NB4 (cell line): ENCODE results near the gene ART4.

Experiments used
- DNase-seq: peaks from one replicate; pipeline ENCODE4 v3.0.0; 2010; ENCODE audit warnings: low read depth
- H3K4me3 ChIP-seq: one replicate; pipeline ENCODE4 v1.5.1; 2011; ENCODE audit warnings: mild to moderate bottlenecking, low read depth, low read length, moderate library complexity
- MAX ChIP-seq: IDR thresholded peaks from 2 replicates; pipeline ENCODE4 v1.6.1; 2011; ENCODE audit warnings: low read depth, low read length
- MYC ChIP-seq: IDR thresholded peaks from 2 replicates; pipeline ENCODE4 v1.6.1; 2011; ENCODE audit warnings: low read depth, low read length
- POLR2A ChIP-seq: IDR thresholded peaks from 2 replicates; pipeline ENCODE4 v1.6.1; 2011; ENCODE audit warnings: mild to moderate bottlenecking; ENCODE audit not compliant: insufficient read length; ENCODE audit errors: extremely low read depth
- TF ChIP-seq, protein P1 (sequence below): IDR thresholded peaks from one replicate; pipeline ENCODE4 v1.5.1; 2012; ENCODE audit warnings: low read depth, low read length

Gene ART4

GRCh38 chr12:14825256-14825655 lies 18.1 kb downstream of the ART4 start:
- TF ChIP-seq MYC (no peak), POLR2A (no peak), MAX (no peak)
- TF ChIP-seq, protein P1, sequence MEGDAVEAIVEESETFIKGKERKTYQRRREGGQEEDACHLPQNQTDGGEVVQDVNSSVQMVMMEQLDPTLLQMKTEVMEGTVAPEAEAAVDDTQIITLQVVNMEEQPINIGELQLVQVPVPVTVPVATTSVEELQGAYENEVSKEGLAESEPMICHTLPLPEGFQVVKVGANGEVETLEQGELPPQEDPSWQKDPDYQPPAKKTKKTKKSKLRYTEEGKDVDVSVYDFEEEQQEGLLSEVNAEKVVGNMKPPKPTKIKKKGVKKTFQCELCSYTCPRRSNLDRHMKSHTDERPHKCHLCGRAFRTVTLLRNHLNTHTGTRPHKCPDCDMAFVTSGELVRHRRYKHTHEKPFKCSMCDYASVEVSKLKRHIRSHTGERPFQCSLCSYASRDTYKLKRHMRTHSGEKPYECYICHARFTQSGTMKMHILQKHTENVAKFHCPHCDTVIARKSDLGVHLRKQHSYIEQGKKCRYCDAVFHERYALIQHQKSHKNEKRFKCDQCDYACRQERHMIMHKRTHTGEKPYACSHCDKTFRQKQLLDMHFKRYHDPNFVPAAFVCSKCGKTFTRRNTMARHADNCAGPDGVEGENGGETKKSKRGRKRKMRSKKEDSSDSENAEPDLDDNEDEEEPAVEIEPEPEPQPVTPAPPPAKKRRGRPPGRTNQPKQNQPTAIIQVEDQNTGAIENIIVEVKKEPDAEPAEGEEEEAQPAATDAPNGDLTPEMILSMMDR: no peak
- DNase-seq: no peak
- H3K4me3 ChIP-seq: no peak overlapping the region

- TF ChIP-seq, protein P1: no peak
- no peak for TF ChIP-seq MYC
- TF ChIP-seq POLR2A: no peak
- no peak for TF ChIP-seq MAX
- no peak for DNase-seq
Measured at GRCh38 chr12:14824012-14824634, 19.2 kb downstream of the ART4 start.

GRCh38 chr12:14814014-14814413 lies 29.3 kb downstream of the ART4 start, which contains the start of gene SMCO3:
Gene SMCO3 (minus strand): TSS chr12:14814182. CDS start chr12:14806680, 7,502 bp downstream.
- TF ChIP-seq, protein P1: no peak
- TF ChIP-seq MAX: no peak
- TF ChIP-seq POLR2A: no peak
- TF ChIP-seq MYC: no peak
- no peak within 1 kb of the TSS for H3K4me3 ChIP-seq
- DNase-seq: no peak

More at GRCh38 chr12:14824012-14824634, 19.2 kb downstream of the ART4 start:
- no peak overlapping the region for H3K4me3 ChIP-seq

GRCh38 chr12:14811486-14811885 lies 31.8 kb downstream of the ART4 start:
- TF ChIP-seq POLR2A (no peak), MAX (no peak), MYC (no peak)
- TF ChIP-seq, protein P1: no peak
- H3K4me3 ChIP-seq: no peak overlapping the region
- DNase-seq: no peak

DNA sequence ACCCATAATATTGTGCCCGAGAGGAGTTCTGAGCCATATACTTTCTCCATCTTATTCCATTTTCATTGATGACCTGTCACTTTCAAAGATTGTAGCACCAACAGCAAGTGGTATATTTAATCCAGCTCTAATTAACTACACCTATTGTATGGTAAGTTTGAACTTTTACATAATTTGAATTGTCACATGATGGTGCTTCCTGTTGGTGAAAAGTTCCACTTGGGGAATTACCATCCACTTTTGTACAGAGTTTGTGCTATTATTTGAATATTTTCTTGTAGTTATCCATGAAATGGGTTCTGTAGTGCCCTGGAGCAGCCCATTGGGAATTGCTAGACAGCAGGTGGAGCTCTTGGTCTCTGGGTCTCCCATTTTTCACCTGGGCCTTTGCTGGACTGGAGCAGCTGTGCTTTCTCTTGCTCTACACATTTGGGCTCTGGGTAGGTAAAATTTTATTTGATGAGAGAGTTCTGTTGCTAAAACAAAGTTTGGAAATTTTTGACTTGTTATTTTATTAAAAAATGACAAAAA lies 32.3 kb downstream of the ART4 start:
- DNase-seq: no peak
- TF ChIP-seq POLR2A (no peak), MYC (no peak), MAX (no peak)
- TF ChIP-seq, protein P1: no peak
- H3K4me3 ChIP-seq: no peak overlapping the region
